MM.1S (cell line): Measurements from ENCODE around the gene CNPY2.
"Not testable (repeated sequence)": the region's sequence is repeated elsewhere in the genome, so short reads cannot be mapped to it uniquely, and the experiment has no call there.

Experiments used
- DNase-seq: peaks from one replicate; pipeline ENCODE4 v3.0.0-alpha.2; 2015
- H2AFZ ChIP-seq: fragments of 300-600 bp; sonication (generic); 2 replicates; pipeline ENCODE4 v1.6.0; 2016; ENCODE audit warnings: antibody characterized with exemption, low read length
- H3F3A ChIP-seq: fragments of 300-600 bp; sonication (generic); 2 replicates; pipeline ENCODE4 v1.6.1; 2016; ENCODE audit warnings: mild to moderate bottlenecking, antibody characterized with exemption, low read length, moderate library complexity, mixed read lengths; ENCODE audit not compliant: insufficient read depth
- H3K27ac ChIP-seq: fragments of 300-600 bp; sonication (generic); 2 replicates; pipeline ENCODE4 v1.5.1; 2016; ENCODE audit warnings: mild to moderate bottlenecking, low read length
- H3K27me3 ChIP-seq: fragments of 300-600 bp; sonication (generic); replicated peaks from 2 replicates; pipeline ENCODE4 v1.6.0; 2016; ENCODE audit warnings: low read length; ENCODE audit not compliant: insufficient read depth
- H3K36me3 ChIP-seq: fragments of 300-600 bp; sonication (generic); replicated peaks from 2 replicates; pipeline ENCODE4 v1.6.1; 2016; ENCODE audit warnings: mild to moderate bottlenecking, low read length, mixed read lengths; ENCODE audit not compliant: insufficient read depth
- H3K4me1 ChIP-seq: fragments of 300-600 bp; sonication (generic); 2 replicates; pipeline ENCODE4 v1.6.1; 2016; ENCODE audit warnings: low read length, mixed read lengths
- H3K4me2 ChIP-seq: fragments of 300-600 bp; sonication (generic); 2 replicates; pipeline ENCODE4 v1.6.0; 2016; ENCODE audit warnings: low read depth, low read length
- H3K4me3 ChIP-seq: fragments of 300-600 bp; sonication (generic); 2 replicates; pipeline ENCODE4 v1.5.1; 2016; ENCODE audit warnings: low read length, mixed read lengths
- H3K79me2 ChIP-seq: fragments of 300-600 bp; sonication (generic); 2 replicates; pipeline ENCODE4 v1.6.1; 2016; ENCODE audit warnings: mixed run types, low read length, mixed read lengths
- H3K9ac ChIP-seq: fragments of 300-600 bp; sonication (generic); 2 replicates; pipeline ENCODE4 v1.6.1; 2016; ENCODE audit warnings: low read length, mixed read lengths
- H3K9me2 ChIP-seq: fragments of 300-600 bp; sonication (generic); replicated peaks from 2 replicates; pipeline ENCODE4 v1.6.1; 2016; ENCODE audit warnings: mild to moderate bottlenecking, low read length, mixed read lengths; ENCODE audit not compliant: insufficient read depth
- H3K9me3 ChIP-seq: fragments of 300-600 bp; sonication (generic); replicated peaks from 2 replicates; pipeline ENCODE4 v1.6.1; 2016; ENCODE audit warnings: mild to moderate bottlenecking, low read length, mixed read lengths; ENCODE audit not compliant: insufficient read depth
- H4K20me1 ChIP-seq: fragments of 300-600 bp; sonication (generic); 2 replicates; pipeline ENCODE4 v1.6.1; 2016; ENCODE audit warnings: mild to moderate bottlenecking, low read length, moderate library complexity, mixed read lengths; ENCODE audit not compliant: insufficient read depth
- CTCF ChIP-seq: fragments of 300-600 bp; sonication (generic); IDR thresholded peaks from 2 replicates; pipeline ENCODE4 v1.5.1; 2016; ENCODE audit warnings: antibody characterized with exemption, low read length, mixed read lengths
- EZH2 ChIP-seq: fragments of 300-600 bp; sonication (generic); optimal IDR thresholded peaks from 2 replicates; pipeline ENCODE3; 2017; ENCODE audit warnings: low read depth, mild to moderate bottlenecking, antibody characterized with exemption, low read length, mixed read lengths
- EZH2phosphoT487 ChIP-seq: fragments of 300-600 bp; sonication (generic); IDR thresholded peaks from 2 replicates; pipeline ENCODE4 v1.6.1; 2018; ENCODE audit warnings: antibody characterized with exemption, low read length

The CNPY2 gene

DNA sequence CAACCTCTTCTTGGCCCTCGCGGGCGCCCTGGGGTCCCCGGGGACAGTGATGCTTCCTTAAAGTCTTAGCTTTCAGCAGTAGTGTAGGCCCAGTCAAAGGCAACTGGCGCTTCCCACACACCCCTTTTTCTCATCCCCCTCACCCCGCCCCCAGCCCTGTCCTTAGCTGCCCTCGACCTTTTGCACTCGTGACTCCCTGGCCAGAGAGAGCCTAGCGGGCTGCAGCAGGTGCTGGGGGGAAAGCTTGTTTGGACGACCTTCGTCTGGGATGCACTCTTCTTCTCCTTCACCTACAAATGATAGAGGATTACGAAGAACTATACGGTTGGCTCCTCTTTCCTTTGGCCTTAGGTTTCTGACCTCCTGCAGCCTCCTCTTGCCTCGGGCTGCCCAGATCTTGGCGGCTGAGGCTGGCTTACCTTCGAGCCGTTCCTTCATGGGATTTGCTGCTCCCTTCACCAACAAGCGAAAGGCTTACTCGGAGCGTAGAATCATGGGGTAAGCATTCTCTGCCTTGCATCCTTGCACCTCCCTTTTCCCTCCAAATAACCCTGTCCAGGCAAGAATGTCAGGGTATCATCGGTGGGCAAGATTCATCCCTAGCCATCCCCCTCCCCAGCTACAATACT, 48.2 kb downstream of the CNPY2 start:
- Histone ChIP-seq H3K79me2 (no peaks in the 10 kb centered on the region), H2AFZ (peak overlapping the region; percentile 70), H3K36me3 (no peaks in the 10 kb centered on the region), H3K27ac (no peak overlapping the region; the same call in 1 of the 2 replicates), H3K4me3 (peak overlapping the region; percentile 86), H3K9ac (peak overlapping the region; percentile 40; the same call in 1 of the 2 replicates), H3K9me3 (no peaks in the 10 kb centered on the region), H3K4me2 (peak overlapping the region; percentile 87), H3K27me3 (no peaks in the 10 kb centered on the region), H3K9me2 (no peaks in the 10 kb centered on the region), H3K4me1 (peaks cover 4% of the 10 kb centered on the region; the same call in 1 of the 2 replicates), H4K20me1 (no peaks in the 10 kb centered on the region), H3F3A (peaks cover 33% of the 10 kb centered on the region)
- no peak for DNase-seq
- no peak for TF ChIP-seq EZH2phosphoT487
- no peak for TF ChIP-seq EZH2
- no peak for TF ChIP-seq CTCF

DNA sequence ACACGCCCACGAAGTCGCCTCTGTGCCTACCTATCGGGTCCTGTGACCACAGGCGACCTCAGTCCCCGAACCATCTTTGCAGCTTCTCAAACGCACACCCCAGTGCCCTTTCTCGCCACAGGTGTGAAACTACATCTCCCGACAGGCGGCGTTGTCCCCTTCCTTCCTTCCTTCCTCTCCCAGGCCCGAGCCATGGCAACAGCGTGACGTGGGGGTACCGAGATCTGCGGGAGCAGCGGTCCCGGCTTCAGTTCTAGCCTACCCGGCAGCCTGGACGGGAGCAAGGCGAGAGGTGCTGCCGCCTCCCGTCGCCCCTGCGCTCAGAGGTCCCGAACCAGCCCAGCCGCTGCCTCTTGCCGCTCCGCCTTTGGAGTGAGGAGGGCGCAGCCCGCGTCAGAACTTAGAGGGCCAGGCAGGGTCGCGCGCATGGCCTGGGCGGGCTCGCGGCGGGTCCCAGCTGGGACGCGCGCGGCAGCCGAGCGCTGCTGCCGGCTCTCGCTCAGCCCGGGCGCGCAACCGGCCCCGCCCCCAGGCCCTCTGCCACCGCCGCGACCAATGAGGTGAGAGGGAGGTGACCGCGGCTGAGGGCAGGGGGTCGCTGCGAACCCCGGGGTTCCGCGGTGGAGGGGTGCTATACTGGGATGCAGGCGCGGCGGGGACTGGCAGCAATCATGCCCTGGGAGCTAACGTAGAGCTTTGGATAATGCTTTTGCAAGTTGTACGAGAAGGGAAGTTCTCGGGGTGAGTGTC, 48.9 kb downstream of the CNPY2 start, which contains the start of gene COQ10A:
Gene COQ10A, plus strand, starts transcription at position 250 of the 750 bp plus-strand sequence. Its CDS starts 177 bp downstream, at position 427.
- H3K27me3 ChIP-seq: no peaks in the 10 kb centered on the region
- no peaks in the 10 kb centered on the region for H3K79me2 ChIP-seq
- no peaks in the 10 kb centered on the region for H4K20me1 ChIP-seq
- peak within 1 kb of the TSS; percentile 87 for H3K4me2 ChIP-seq
- peak within 1 kb of the TSS; percentile 86 for H3K27ac ChIP-seq
- H3K36me3 ChIP-seq: no peaks in the 10 kb centered on the region
- peak within 1 kb of the TSS; percentile 87 for H3K9ac ChIP-seq
- peak within 1 kb of the TSS; percentile 86 for H2AFZ ChIP-seq
- peak within 1 kb of the TSS; percentile 86 for H3K4me3 ChIP-seq
- peak; percentile 80 for DNase-seq
- H3K9me2 ChIP-seq: no peaks in the 10 kb centered on the region
- TF ChIP-seq EZH2phosphoT487 (no peak), EZH2 (no peak), CTCF (peak; percentile 50)
- peaks cover 4% of the 10 kb centered on the region; the same call in 1 of the 2 replicates for H3K4me1 ChIP-seq
- peaks cover 33% of the 10 kb centered on the region for H3F3A ChIP-seq
- H3K9me3 ChIP-seq: no peaks in the 10 kb centered on the region

GRCh38 chr12:56266068-56266692, 49.6 kb downstream of the CNPY2 start:
- H3K79me2 ChIP-seq, H4K20me1 ChIP-seq, H3K9me3 ChIP-seq, H3K4me1 ChIP-seq, H3K27me3 ChIP-seq, H3K9me2 ChIP-seq, H3K36me3 ChIP-seq, DNase-seq: not testable (repeated sequence)
- Histone ChIP-seq H2AFZ (peak overlapping the region; percentile 86), H3K27ac (peak overlapping the region; percentile 86; the same call in 1 of the 2 replicates), H3K9ac (peak overlapping the region; percentile 87; the same call in 1 of the 2 replicates), H3K4me2 (peak overlapping the region; percentile 74), H3K4me3 (peak overlapping the region; percentile 86), H3F3A (peaks cover 29% of the 10 kb centered on the region)

DNA sequence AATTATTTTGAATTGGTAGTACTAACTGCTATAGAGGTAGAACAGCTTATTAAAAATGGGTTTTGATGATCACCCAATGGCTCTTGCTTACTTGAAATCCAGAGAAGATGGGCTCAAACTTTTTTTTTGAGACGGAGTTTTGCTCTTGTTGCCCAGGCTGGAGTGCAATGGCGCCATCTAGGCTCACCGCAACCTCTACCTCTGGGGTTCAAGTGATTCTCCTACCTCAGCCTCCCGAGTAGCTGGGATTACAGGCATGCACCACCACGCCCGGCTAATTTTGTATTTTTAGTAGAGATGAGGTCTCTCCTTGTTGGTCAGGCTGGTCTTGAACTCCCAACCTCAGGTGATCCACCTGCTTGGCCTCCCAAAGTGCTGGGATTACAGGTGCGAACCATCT, 52.8 kb downstream of the CNPY2 start:
- not testable (repeated sequence) for H4K20me1 ChIP-seq, H3K27ac ChIP-seq, H3K9ac ChIP-seq, DNase-seq, H3K4me2 ChIP-seq, H3K4me1 ChIP-seq, H3K4me3 ChIP-seq, H3K27me3 ChIP-seq, H3K9me3 ChIP-seq, H3K9me2 ChIP-seq, H3F3A ChIP-seq, H3K36me3 ChIP-seq, H2AFZ ChIP-seq, H3K79me2 ChIP-seq
